AG20443 (cell line): ENCODE results near the gene GNG14.
"Not testable (repeated sequence)": the region's sequence is repeated elsewhere in the genome, so short reads cannot be mapped to it uniquely, and the experiment has no call there.

ENCODE experiments used
- DNase-seq: peaks from one replicate; pipeline ENCODE4 v3.0.0; 2012; ENCODE audit warnings: low spot score, mixed read lengths

GNG14 gene

DNA sequence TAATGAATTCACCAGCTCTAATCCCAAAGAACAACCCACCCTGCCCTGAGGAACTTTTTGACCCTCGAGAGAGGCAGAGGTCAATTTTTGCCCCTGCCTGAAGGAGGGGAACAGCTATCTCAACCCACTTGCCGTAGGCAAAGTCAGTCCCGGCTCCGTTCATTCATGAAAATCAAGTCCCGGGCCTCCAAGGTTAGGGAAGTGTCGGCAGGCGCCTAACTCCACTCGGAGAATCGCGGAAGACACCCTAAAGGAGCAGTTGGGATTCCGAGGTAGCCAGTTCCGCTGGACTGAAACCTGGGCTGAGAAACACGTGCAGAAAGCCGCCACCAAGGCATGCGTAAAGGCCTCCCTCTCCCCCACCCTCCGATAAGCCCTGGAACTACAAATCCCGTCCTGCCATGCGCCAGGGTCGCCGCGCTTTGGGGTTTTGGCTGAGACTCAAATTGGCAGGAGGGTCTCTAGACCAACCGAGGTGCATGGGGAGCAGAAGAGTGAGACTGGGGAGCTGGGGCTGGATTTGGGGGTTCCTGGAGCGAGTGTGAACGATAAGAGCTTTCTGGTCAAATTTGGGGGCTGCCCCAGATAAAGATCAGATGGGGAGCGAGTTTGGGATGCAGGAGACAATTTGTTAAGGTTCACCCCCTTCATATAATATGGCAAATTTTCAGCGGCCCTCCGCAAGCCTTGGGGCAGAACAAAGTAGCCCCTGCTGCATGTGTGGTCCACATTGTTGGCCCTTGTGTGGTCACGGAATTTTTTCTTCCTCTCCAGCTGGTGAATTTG, 36.0 kb downstream of the GNG14 start, which contains the start of gene TNPO2:
Gene TNPO2 (minus strand): TSS at position 292 of the 786 bp plus-strand sequence. CDS start 2,955 bp downstream, outside the sequence.
- peak; percentile 70 for DNase-seq

DNA sequence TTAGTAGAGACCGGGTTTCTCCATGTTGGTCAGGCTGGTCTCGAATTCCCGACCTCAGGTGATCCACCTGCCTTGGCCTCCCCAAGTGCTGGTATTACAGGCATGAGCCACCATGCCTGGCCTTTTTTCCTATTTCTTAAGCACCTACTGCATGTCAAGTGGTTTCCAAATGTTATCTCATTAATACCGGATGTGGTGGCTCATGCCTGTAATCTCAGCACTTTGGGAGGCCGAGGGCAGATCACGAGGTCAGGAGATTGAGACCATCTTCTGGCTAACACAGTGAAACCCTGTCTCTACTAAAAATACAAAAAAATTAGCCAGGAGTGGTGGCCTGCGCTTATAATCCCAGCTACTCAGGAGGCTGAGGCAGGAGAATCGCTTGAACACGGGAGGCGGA, 37.8 kb downstream of the GNG14 start:
- DNase-seq = not testable (repeated sequence)

- no peak for DNase-seq
These were observed 39.2 kb downstream of the GNG14 start for GRCh38 chr19:12726988-12727316.

GRCh38 chr19:12727745-12728433, 40.1 kb downstream of the GNG14 start:
- DNase-seq = no peak

DNA sequence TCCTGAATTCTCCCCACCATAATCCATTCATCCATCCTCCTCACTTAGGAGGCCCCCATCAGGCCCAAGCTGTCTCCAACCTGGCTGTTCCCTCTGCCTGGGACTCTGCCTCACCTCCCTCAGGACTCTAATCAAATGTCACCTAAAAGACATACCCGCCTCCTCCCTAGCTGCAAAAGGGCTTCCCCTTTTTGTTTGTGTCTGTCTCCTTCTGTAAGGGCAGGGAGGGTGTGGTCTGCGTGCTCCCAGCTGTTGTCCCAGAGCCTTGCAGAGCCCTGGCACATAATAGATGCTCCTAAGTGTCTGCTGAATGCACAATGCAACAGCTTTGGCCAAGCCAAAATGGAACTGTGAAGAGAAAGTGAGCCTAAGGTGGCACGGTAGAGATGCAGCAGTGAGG, 42.3 kb downstream of the GNG14 start:
- DNase-seq = no peak

GRCh38 chr19:12731337-12731736, 43.5 kb downstream of the GNG14 start:
- no peak for DNase-seq

- DNase-seq = peak; percentile 57
These were observed 45.8 kb downstream of the GNG14 start for GRCh38 chr19:12733369-12734214.

DNA sequence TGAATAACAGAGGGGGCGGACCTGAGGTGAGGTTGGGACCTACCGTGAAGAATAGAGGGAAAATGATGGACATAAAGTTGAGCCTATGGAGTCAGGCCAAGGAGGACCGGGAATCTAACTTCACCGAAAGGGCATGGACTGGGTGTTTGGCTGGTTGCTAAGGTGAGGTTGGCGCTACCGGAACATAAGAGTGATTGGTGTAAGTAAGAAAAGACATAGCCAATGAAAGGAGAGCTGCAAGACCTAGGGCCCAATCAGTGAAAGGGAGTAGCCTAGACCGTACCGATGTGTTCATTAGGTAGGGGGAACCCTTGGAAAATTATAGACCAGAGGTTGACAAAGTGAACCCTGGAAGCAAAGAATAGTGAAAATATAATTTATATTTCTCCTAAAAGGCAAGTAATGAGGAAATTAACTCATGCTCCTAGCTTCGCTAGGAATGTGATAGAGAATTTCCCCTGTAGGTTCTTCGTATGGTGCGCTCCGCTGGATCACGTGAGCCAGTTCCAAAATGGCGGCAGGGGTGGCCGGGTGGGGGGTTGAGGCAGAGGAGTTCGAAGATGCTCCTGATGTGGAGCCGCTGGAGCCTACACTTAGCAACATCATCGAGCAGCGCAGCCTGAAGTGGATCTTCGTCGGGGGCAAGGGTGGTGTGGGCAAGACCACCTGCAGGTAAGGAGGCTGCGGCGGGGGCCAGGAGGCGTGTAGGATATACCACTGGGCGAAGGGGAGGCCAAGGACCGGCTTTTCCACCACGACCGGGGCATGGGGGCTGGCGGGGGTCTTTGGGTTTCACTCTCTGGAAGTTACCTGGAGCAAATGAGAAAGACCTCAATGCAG, 49.4 kb downstream of the GNG14 start, which contains the start of gene GET3:
Gene GET3 (plus strand): TSS at position 503 of the 840 bp plus-strand sequence. CDS start 9 bp downstream, at position 512.
- peak; percentile 93 for DNase-seq

GRCh38 chr19:12737835-12738351, 50.1 kb downstream of the GNG14 start:
- DNase-seq = no peak
